ENCODE measurements around the gene MTHFD1L. TPM values are rescaled to one million over a fixed set of nuclear protein-coding genes. Genes with fewer than 3 reads are reported as not detected.

MTHFD1L gene
- total and polyA plus RNA-seq, 2 donors (not counting 1 experiment from before 2014, with no cell fraction given), result 36.1 to 48.9 TPM

GRCh38 chr6:150987855-150988464 lies 122.5 kb downstream of the MTHFD1L start:
- TF ChIP-seq CTCF (conservative IDR thresholded peaks at IDR 0.05 in 1 of 2, IDR thresholded peaks at IDR 0.05 in 1 of 2; ENCODE audit: low read depth in 1 of 2, low read length in 2 of 2) (no peak), EZH2 (IDR thresholded peaks at IDR 0.05; ENCODE audit: low read length, missing control alignments) (no peak)
- no peaks in the 10 kb centered on the region for H3K4me1 ChIP-seq (ENCODE audit: control insufficient read depth, extremely low read depth, insufficient read depth, low read length)
- no peaks in the 10 kb centered on the region for H3K9me3 ChIP-seq (ENCODE audit: control insufficient read depth, insufficient read depth, low read depth, low read length)
- no peak overlapping the region for H3K4me2 ChIP-seq (ENCODE audit: extremely low read depth, insufficient read depth, low read length)
- no peaks in the 10 kb centered on the region for H4K20me1 ChIP-seq (ENCODE audit: control insufficient read depth, extremely low read depth, insufficient read depth, low read length)
- no peak overlapping the region for H2AFZ ChIP-seq (ENCODE audit: low read length)
- H3K27ac ChIP-seq (ENCODE audit: insufficient read depth, low read length), result no peak overlapping the region
- H3K36me3 ChIP-seq (ENCODE audit: control insufficient read depth, insufficient read depth, low read length), result peaks cover 1% of the 10 kb centered on the region
- DNase-seq (ENCODE audit: low read depth in 2 of 2), result no peak
- no peaks in the 10 kb centered on the region for H3K79me2 ChIP-seq (ENCODE audit: control insufficient read depth, insufficient read depth, low read length)
- no peak overlapping the region for H3K4me3 ChIP-seq (replicated peaks in 1 of 4; ENCODE audit: control extremely low read depth in 1 of 4, insufficient read depth in 1 of 4, low read depth in 3 of 4, low read length in 4 of 4)
- no peaks in the 10 kb centered on the region for H3K27me3 ChIP-seq (ENCODE audit: control insufficient read depth, insufficient read depth, low read length)
- H3K9ac ChIP-seq (ENCODE audit: insufficient read depth, low read length), result no peak overlapping the region

- H3K9me3 ChIP-seq (ENCODE audit: control insufficient read depth, insufficient read depth, low read depth, low read length), result no peaks in the 10 kb centered on the region
- DNase-seq (ENCODE audit: low read depth in 2 of 2), result no peak
- H3K4me2 ChIP-seq (ENCODE audit: extremely low read depth, insufficient read depth, low read length), result no peak overlapping the region
- H3K4me1 ChIP-seq (ENCODE audit: control insufficient read depth, extremely low read depth, insufficient read depth, low read length), result no peaks in the 10 kb centered on the region
- no peak overlapping the region for H2AFZ ChIP-seq (ENCODE audit: low read length)
- H3K36me3 ChIP-seq (ENCODE audit: control insufficient read depth, insufficient read depth, low read length), result peaks cover 2% of the 10 kb centered on the region
- no peak overlapping the region for H3K9ac ChIP-seq (ENCODE audit: insufficient read depth, low read length)
- no peaks in the 10 kb centered on the region for H4K20me1 ChIP-seq (ENCODE audit: control insufficient read depth, extremely low read depth, insufficient read depth, low read length)
- H3K27me3 ChIP-seq (ENCODE audit: control insufficient read depth, insufficient read depth, low read length), result no peaks in the 10 kb centered on the region
- no peak for TF ChIP-seq CTCF (conservative IDR thresholded peaks at IDR 0.05 in 1 of 2, IDR thresholded peaks at IDR 0.05 in 1 of 2; ENCODE audit: low read depth in 1 of 2, low read length in 2 of 2)
- no peak for TF ChIP-seq EZH2 (IDR thresholded peaks at IDR 0.05; ENCODE audit: low read length, missing control alignments)
- no peak overlapping the region for H3K4me3 ChIP-seq (replicated peaks in 1 of 4; ENCODE audit: control extremely low read depth in 1 of 4, insufficient read depth in 1 of 4, low read depth in 3 of 4, low read length in 4 of 4)
- H3K79me2 ChIP-seq (ENCODE audit: control insufficient read depth, insufficient read depth, low read length), result no peaks in the 10 kb centered on the region
- no peak overlapping the region for H3K27ac ChIP-seq (ENCODE audit: insufficient read depth, low read length)
These were observed 126.0 kb downstream of the MTHFD1L start for GRCh38 chr6:150991487-150991886.

GRCh38 chr6:150992262-150992661 lies 126.8 kb downstream of the MTHFD1L start:
- H3K27ac ChIP-seq (ENCODE audit: insufficient read depth, low read length), result no peak overlapping the region
- TF ChIP-seq EZH2 (IDR thresholded peaks at IDR 0.05; ENCODE audit: low read length, missing control alignments), result no peak
- TF ChIP-seq CTCF (conservative IDR thresholded peaks at IDR 0.05 in 1 of 2, IDR thresholded peaks at IDR 0.05 in 1 of 2; ENCODE audit: low read depth in 1 of 2, low read length in 2 of 2), result no peak
- H3K79me2 ChIP-seq (ENCODE audit: control insufficient read depth, insufficient read depth, low read length), result no peaks in the 10 kb centered on the region
- no peaks in the 10 kb centered on the region for H4K20me1 ChIP-seq (ENCODE audit: control insufficient read depth, extremely low read depth, insufficient read depth, low read length)
- no peak for DNase-seq (ENCODE audit: low read depth in 2 of 2)
- H3K4me2 ChIP-seq (ENCODE audit: extremely low read depth, insufficient read depth, low read length), result no peak overlapping the region
- no peaks in the 10 kb centered on the region for H3K4me1 ChIP-seq (ENCODE audit: control insufficient read depth, extremely low read depth, insufficient read depth, low read length)
- H3K9me3 ChIP-seq (ENCODE audit: control insufficient read depth, insufficient read depth, low read depth, low read length), result no peaks in the 10 kb centered on the region
- no peak overlapping the region for H3K4me3 ChIP-seq (replicated peaks in 1 of 4; ENCODE audit: control extremely low read depth in 1 of 4, insufficient read depth in 1 of 4, low read depth in 3 of 4, low read length in 4 of 4)
- H3K9ac ChIP-seq (ENCODE audit: insufficient read depth, low read length), result no peak overlapping the region
- no peak overlapping the region for H2AFZ ChIP-seq (ENCODE audit: low read length)
- no peaks in the 10 kb centered on the region for H3K27me3 ChIP-seq (ENCODE audit: control insufficient read depth, insufficient read depth, low read length)
- peaks cover 2% of the 10 kb centered on the region for H3K36me3 ChIP-seq (ENCODE audit: control insufficient read depth, insufficient read depth, low read length)

All from fibroblast of lung (primary cell).